ENCODE results near the gene BMP8B.
A peak's percentile ranks its signal among the peaks of the same experiment; 100 is the strongest.
"Not testable (repeated sequence)": the region's sequence is repeated elsewhere in the genome, so short reads cannot be mapped to it uniquely, and the experiment has no call there.

The BMP8B gene

GRCh38 chr1:39812913-39813312 lies 24.2 kb upstream of the BMP8B start:
- FAIRE-seq: no peak

- FAIRE-seq: no peak
Measured at GRCh38 chr1:39808784-39809517, 20.3 kb upstream of the BMP8B start.

- no peak for FAIRE-seq
Measured at GRCh38 chr1:39805385-39805784, 16.7 kb upstream of the BMP8B start.

GRCh38 chr1:39802496-39803260 lies 14.0 kb upstream of the BMP8B start:
- no peak for FAIRE-seq

- FAIRE-seq: no peak
Measured at GRCh38 chr1:39800471-39800835, 11.8 kb upstream of the BMP8B start.

- peak; percentile 68 for FAIRE-seq
Measured at GRCh38 chr1:39799770-39800470, 11.3 kb upstream of the BMP8B start.

GRCh38 chr1:39798859-39799769 lies 10.4 kb upstream of the BMP8B start:
- FAIRE-seq: not testable (repeated sequence)

GRCh38 chr1:39795651-39796050 lies 7.0 kb upstream of the BMP8B start:
- no peak for FAIRE-seq

- no peak for FAIRE-seq
Measured at GRCh38 chr1:39791838-39792237, 3.2 kb upstream of the BMP8B start.

- FAIRE-seq: no peak
Measured at GRCh38 chr1:39789571-39790110, 976 bp upstream of the BMP8B start.

GRCh38 chr1:39788426-39788757 lies 273 bp downstream of the BMP8B start:
- no peak for FAIRE-seq

GRCh38 chr1:39787964-39788363 lies 701 bp downstream of the BMP8B start:
- not testable (repeated sequence) for FAIRE-seq

GRCh38 chr1:39787468-39787867 lies 1.2 kb downstream of the BMP8B start:
- no peak for FAIRE-seq

GRCh38 chr1:39787108-39787375 lies 1.6 kb downstream of the BMP8B start:
- FAIRE-seq: not testable (repeated sequence)

- not testable (repeated sequence) for FAIRE-seq
Measured at GRCh38 chr1:39786303-39787107, 2.2 kb downstream of the BMP8B start.

- not testable (repeated sequence) for FAIRE-seq
Measured at GRCh38 chr1:39782685-39783084, 6.0 kb downstream of the BMP8B start.

- FAIRE-seq: no peak
Measured at GRCh38 chr1:39782103-39782502, 6.6 kb downstream of the BMP8B start.

GRCh38 chr1:39781349-39781715 lies 7.3 kb downstream of the BMP8B start:
- FAIRE-seq: no peak

- FAIRE-seq: no peak
Measured at GRCh38 chr1:39779821-39780220, 8.8 kb downstream of the BMP8B start.

GRCh38 chr1:39779137-39779536 lies 9.5 kb downstream of the BMP8B start:
- no peak for FAIRE-seq

- FAIRE-seq: not testable (repeated sequence)
Measured at GRCh38 chr1:39778463-39779099, 10.1 kb downstream of the BMP8B start.
